H9 (cell line): ENCODE data around the gene NPIPB8. TPM values are rescaled to one million over a fixed set of nuclear protein-coding genes. Genes with fewer than 3 reads are reported as not detected.
"Not testable (repeated sequence)": the region's sequence is repeated elsewhere in the genome, so short reads cannot be mapped to it uniquely, and the experiment has no call there.

Experiments used
- DNase-seq: peaks from one replicate; pipeline ENCODE4 v3.0.0-alpha.2; 2017
- H2AFZ ChIP-seq: one replicate; pipeline ENCODE4 v1.6.1; 2013; ENCODE audit warnings: mild to moderate bottlenecking, low read length, control low read depth, moderate library complexity
- H2AK5ac ChIP-seq: 2 replicates; pipeline ENCODE4 v1.6.1; 2013; ENCODE audit warnings: low read length, control low read depth, mixed read lengths; ENCODE audit not compliant: insufficient read length
- H2BK120ac ChIP-seq: one replicate; pipeline ENCODE4 v1.6.1; 2013; ENCODE audit warnings: low read depth, mild to moderate bottlenecking, low read length, control low read depth, inconsistent platforms; ENCODE audit not compliant: poor library complexity, severe bottlenecking
- H2BK12ac ChIP-seq: 2 replicates; pipeline ENCODE4 v1.6.1; 2013; ENCODE audit warnings: low read length, control low read depth, mixed read lengths, low read depth; ENCODE audit not compliant: insufficient read length
- H2BK15ac ChIP-seq: 2 replicates; pipeline ENCODE4 v1.6.1; 2013; ENCODE audit warnings: low read depth, low read length, control low read depth
- H2BK20ac ChIP-seq: one replicate; pipeline ENCODE4 v1.6.1; 2013; ENCODE audit warnings: low read depth, mild to moderate bottlenecking, low read length, control low read depth, inconsistent platforms; ENCODE audit not compliant: poor library complexity, severe bottlenecking
- H2BK5ac ChIP-seq: 2 replicates; pipeline ENCODE4 v1.6.1; 2013; ENCODE audit warnings: low read length, control low read depth, mixed read lengths; ENCODE audit not compliant: insufficient read length
- H3K14ac ChIP-seq: 2 replicates; pipeline ENCODE4 v1.6.1; 2013; ENCODE audit warnings: low read length, control low read depth; ENCODE audit not compliant: insufficient read depth
- H3K18ac ChIP-seq: 2 replicates; pipeline ENCODE4 v1.6.1; 2013; ENCODE audit warnings: low read depth, mild to moderate bottlenecking, mixed read lengths, low read length, control low read depth; ENCODE audit not compliant: insufficient read length
- H3K23ac ChIP-seq: 2 replicates; pipeline ENCODE4 v1.6.1; 2013; ENCODE audit warnings: low read length, control low read depth, mixed read lengths, low read depth; ENCODE audit not compliant: insufficient read length
- H3K23me2 ChIP-seq: 2 replicates; pipeline ENCODE4 v1.6.1; 2013; ENCODE audit warnings: low read depth, mild to moderate bottlenecking, mixed read lengths, low read length, control low read depth; ENCODE audit not compliant: insufficient read length, poor library complexity, severe bottlenecking
- H3K27ac ChIP-seq: 2 replicates; pipeline ENCODE4 v1.5.1; 2013; ENCODE audit warnings: low read length, control low read depth, mixed read lengths, low read depth; ENCODE audit not compliant: insufficient read length
- H3K27me3 ChIP-seq: 2 replicates; pipeline ENCODE4 v1.6.1; 2013; ENCODE audit warnings: low read length, control low read depth, inconsistent platforms; ENCODE audit not compliant: insufficient read depth
- H3K4ac ChIP-seq: 2 replicates; pipeline ENCODE4 v1.6.1; 2013; ENCODE audit warnings: low read depth, mild to moderate bottlenecking, control low read depth, inconsistent platforms, low read length, moderate library complexity
- H3K4me1 ChIP-seq: 2 replicates; pipeline ENCODE4 v1.6.1; 2013; ENCODE audit warnings: low read length, control low read depth, inconsistent platforms; ENCODE audit not compliant: insufficient read depth
- H3K4me2 ChIP-seq: 2 replicates; pipeline ENCODE4 v1.6.1; 2013; ENCODE audit warnings: low read length, control low read depth, mixed read lengths; ENCODE audit not compliant: insufficient read length, insufficient read depth
- H3K56ac ChIP-seq: 2 replicates; pipeline ENCODE4 v1.6.1; 2013; ENCODE audit warnings: low read depth, mild to moderate bottlenecking, mixed read lengths, low read length, control low read depth; ENCODE audit not compliant: insufficient read length
- H3K79me1 ChIP-seq: 2 replicates; pipeline ENCODE4 v1.6.1; 2013; ENCODE audit warnings: low read depth, mild to moderate bottlenecking, moderate library complexity, low read length, control low read depth, inconsistent platforms; ENCODE audit not compliant: insufficient read depth, poor library complexity, severe bottlenecking
- H3K79me2 ChIP-seq: 2 replicates; pipeline ENCODE4 v1.6.1; 2013; ENCODE audit warnings: low read length, control low read depth, inconsistent platforms; ENCODE audit not compliant: insufficient read depth
- H3K9ac ChIP-seq: 2 replicates; pipeline ENCODE4 v1.6.1; 2013; ENCODE audit warnings: low read length, control low read depth, mixed read lengths; ENCODE audit not compliant: insufficient read length; ENCODE audit errors: extremely low read depth
- H3K9me3 ChIP-seq: one replicate; pipeline ENCODE4 v1.6.1; 2013; ENCODE audit warnings: low read depth, low read length, inconsistent platforms; ENCODE audit not compliant: control insufficient read depth
- H3T11ph ChIP-seq: one replicate; pipeline ENCODE4 v1.6.1; 2013; ENCODE audit warnings: mild to moderate bottlenecking, low read length, control low read depth, inconsistent platforms
- H4K20me1 ChIP-seq: one replicate; pipeline ENCODE4 v1.6.1; 2013; ENCODE audit not compliant: control insufficient read depth, insufficient read length, insufficient read depth
- H4K5ac ChIP-seq: 2 replicates; pipeline ENCODE4 v1.6.1; 2013; ENCODE audit warnings: low read depth, mild to moderate bottlenecking, mixed read lengths, low read length, control low read depth; ENCODE audit not compliant: insufficient read length
- H4K8ac ChIP-seq: replicated peaks from 2 replicates; pipeline ENCODE4 v1.6.1; 2013; ENCODE audit warnings: low read length, control low read depth, mixed read lengths, low read depth; ENCODE audit not compliant: insufficient read length
- H4K91ac ChIP-seq: 2 replicates; pipeline ENCODE4 v1.6.1; 2013; ENCODE audit warnings: low read depth, mild to moderate bottlenecking, moderate library complexity, mixed read lengths, low read length, control low read depth; ENCODE audit not compliant: insufficient read length
- H3K27ac Mint-ChIP-seq, 3 experiments: 2 replicates in 2 of 3; 3 replicates in 1 of 3; pipeline ENCODE4 v1.8.0; 2020 to 2021; ENCODE audit warnings: mixed read lengths in 3 of 3, mild to moderate bottlenecking in 1 of 3, moderate library complexity in 1 of 3
- H3K27me3 Mint-ChIP-seq: 2 replicates; pipeline ENCODE4 v1.8.0; 2021; ENCODE audit warnings: low read depth, mild to moderate bottlenecking, moderate library complexity, mixed read lengths
- H3K36me3 Mint-ChIP-seq, 3 experiments: 2 replicates in 2 of 3; 3 replicates in 1 of 3; pipeline ENCODE4 v1.8.0; 2020 to 2021; ENCODE audit warnings: low read depth in 3 of 3, mixed read lengths in 3 of 3; ENCODE audit not compliant: insufficient read depth in 1 of 3
- H3K4me1 Mint-ChIP-seq, 2 experiments: 2 replicates each; pipeline ENCODE4 v1.8.0; 2020; ENCODE audit warnings: mixed read lengths in 2 of 2
- H3K4me3 Mint-ChIP-seq, 2 experiments: 2 replicates in 1 of 2; 3 replicates in 1 of 2; pipeline ENCODE4 v1.8.0; 2020 to 2021; ENCODE audit warnings: mild to moderate bottlenecking in 2 of 2, mixed read lengths in 2 of 2, moderate library complexity in 1 of 2
- H3K9me3 Mint-ChIP-seq, 2 experiments: 2 replicates in 1 of 2; 3 replicates in 1 of 2; pipeline ENCODE4 v1.8.0; 2020; ENCODE audit warnings: mild to moderate bottlenecking in 2 of 2, mixed read lengths in 2 of 2, moderate library complexity in 1 of 2
- WGBS: extraction: QIAGEN DNeasy Blood & Tissue Kit; methylation state at CpG from one replicate; pipeline ENCODE4 v1.1.7; 2013; ENCODE audit warnings: missing lambda C conversion rate, low lambda C conversion rate, mixed read lengths; ENCODE audit not compliant: insufficient read length; ENCODE audit errors: extremely low coverage; 5-methylcytosine and 5-hydroxymethylcytosine counted together
- total RNA-seq: library from RNA; stranded (reverse); gene quantifications from 2 replicates; pipeline ENCODE4 v1.2.1, GENCODE V29; 2021

NPIPB8 gene
- total RNA-seq, 1 experiment from 2014 or later = not detected

GRCh38 chr16:28636093-28636823 lies 1.6 kb upstream of the NPIPB8 start:
- not testable (repeated sequence) for DNase-seq, H3K23ac ChIP-seq, H3K9ac ChIP-seq, H2AFZ ChIP-seq, H3K27ac ChIP-seq, H3K18ac ChIP-seq, H3K56ac ChIP-seq, H2BK120ac ChIP-seq, H3K79me2 ChIP-seq, H4K20me1 ChIP-seq, H3K23me2 ChIP-seq, H3K79me1 ChIP-seq, H4K91ac ChIP-seq, H3K9me3 ChIP-seq, H2BK20ac ChIP-seq, H2BK15ac ChIP-seq, H3K27me3 ChIP-seq, H2AK5ac ChIP-seq, H3K4me1 ChIP-seq, H3K9me3 Mint-ChIP-seq, H2BK5ac ChIP-seq, H3K4me2 ChIP-seq, H2BK12ac ChIP-seq, H3K14ac ChIP-seq, H3T11ph ChIP-seq, H3K27me3 Mint-ChIP-seq, H3K4me1 Mint-ChIP-seq, H3K4me3 Mint-ChIP-seq, H3K4ac ChIP-seq, H4K8ac ChIP-seq, H3K27ac Mint-ChIP-seq, H4K5ac ChIP-seq, H3K36me3 Mint-ChIP-seq
- no CpG with 5 or more reads among the region's 5 CpGs for WGBS

GRCh38 chr16:28638359-28638758 lies 494 bp downstream of the NPIPB8 start:
- not testable (repeated sequence) for H2BK5ac ChIP-seq, H3K9me3 ChIP-seq, H2AFZ ChIP-seq, H3K4me2 ChIP-seq, H3K56ac ChIP-seq, H3K18ac ChIP-seq, H2BK12ac ChIP-seq, H3K27ac ChIP-seq, H3K36me3 Mint-ChIP-seq, H2BK20ac ChIP-seq, DNase-seq, H3K27ac Mint-ChIP-seq, H3K27me3 Mint-ChIP-seq, H3K23me2 ChIP-seq, H3K27me3 ChIP-seq, H4K91ac ChIP-seq, H3K9ac ChIP-seq, H3K79me2 ChIP-seq, H2BK15ac ChIP-seq, H3K4ac ChIP-seq, H3K14ac ChIP-seq, H3K4me1 Mint-ChIP-seq, H4K5ac ChIP-seq, H4K8ac ChIP-seq, H3K23ac ChIP-seq, H4K20me1 ChIP-seq, H3K4me1 ChIP-seq, H3K79me1 ChIP-seq, H3K9me3 Mint-ChIP-seq, H2AK5ac ChIP-seq, H3K4me3 Mint-ChIP-seq, H2BK120ac ChIP-seq, H3T11ph ChIP-seq
- no CpG with 5 or more reads among the region's 5 CpGs for WGBS
